H1 (cell line): ENCODE measurements around the gene CLIC1. TPM values are rescaled to one million over a fixed set of nuclear protein-coding genes. Genes with fewer than 3 reads are reported as not detected.
A peak's percentile ranks its signal among the peaks of the same experiment; 100 is the strongest.

Experiments used
- CTCF ChIA-PET: fragments of 300-600 bp; sonication (Branson Sonifier 250); formaldehyde crosslinking; loops from one replicate; lab custom pipeline; 2021; ENCODE audit not compliant: partially characterized antibody; lab: Charles Lee
- POLR2A ChIA-PET: fragments of 300-600 bp; sonication (Branson Sonifier 250); formaldehyde crosslinking; loops from one replicate; lab custom pipeline; 2021; ENCODE audit warnings: inconsistent platforms; ENCODE audit not compliant: partially characterized antibody; lab: Charles Lee
- DNase-seq, 2 experiments: peaks; one replicate each; pipeline versions ENCODE4 v3.0.0 to v3.0.0-alpha.2; 2010 to 2022; ENCODE audit warnings: low spot score in 2 of 2, low read depth in 1 of 2, mixed read lengths in 1 of 2
- FAIRE-seq: peaks from 2 replicates; lab custom pipeline; 2011; peaks lifted over from hg19 to GRCh38; lab: Jason Lieb, UNC
- H2AFZ ChIP-seq: 2 replicates; pipeline ENCODE4 v1.8.1; 2012; ENCODE audit warnings: low read length, inconsistent platforms
- H2AK5ac ChIP-seq: 2 replicates; pipeline ENCODE4 v1.6.1; 2013; ENCODE audit warnings: low read depth, low read length
- H2BK120ac ChIP-seq: replicated peaks from 2 replicates; pipeline ENCODE3; 2013; ENCODE audit warnings: low read depth, low read length, inconsistent platforms
- H2BK12ac ChIP-seq: 2 replicates; pipeline ENCODE4 v1.6.1; 2013; ENCODE audit warnings: low read depth, low read length
- H2BK15ac ChIP-seq: 2 replicates; pipeline ENCODE4 v1.6.1; 2013; ENCODE audit warnings: low read length
- H2BK20ac ChIP-seq: 2 replicates; pipeline ENCODE4 v1.6.1; 2013; ENCODE audit warnings: low read length
- H2BK5ac ChIP-seq: 2 replicates; pipeline ENCODE4 v1.6.1; 2013; ENCODE audit warnings: low read depth, low read length
- H3K14ac ChIP-seq: 2 replicates; pipeline ENCODE4 v1.6.1; 2013; ENCODE audit warnings: inconsistent platforms; ENCODE audit not compliant: insufficient read length
- H3K18ac ChIP-seq: 2 replicates; pipeline ENCODE4 v1.6.1; 2013; ENCODE audit warnings: low read length; ENCODE audit errors: extremely low read depth
- H3K23ac ChIP-seq: 2 replicates; pipeline ENCODE4 v1.6.1; 2013; ENCODE audit warnings: inconsistent platforms; ENCODE audit not compliant: insufficient read length
- H3K23me2 ChIP-seq: 2 replicates; pipeline ENCODE4 v1.6.1; 2013; ENCODE audit warnings: low read depth, low read length
- H3K27ac ChIP-seq: 2 replicates; pipeline ENCODE4 v1.6.1; 2011; ENCODE audit warnings: low read depth, low read length, inconsistent platforms
- H3K27me3 ChIP-seq, 4 experiments: replicated peaks in 1 of 4; 1 replicate in 1 of 4; 2 replicates in 3 of 4; pipeline versions ENCODE4 v1.6.1 to v1.8.1; 2011 to 2013; ENCODE audit warnings: low read length in 3 of 4, mild to moderate bottlenecking in 3 of 4, inconsistent platforms in 2 of 4, mixed read lengths in 2 of 4, moderate library complexity in 1 of 4; ENCODE audit not compliant: control insufficient read depth in 3 of 4, insufficient read depth in 3 of 4; ENCODE audit errors: extremely low read depth in 1 of 4
- H3K36me3 ChIP-seq, 4 experiments: 2 replicates each; pipeline versions ENCODE4 v1.6.1 to v1.8.1; 2011 to 2013; ENCODE audit warnings: mild to moderate bottlenecking in 4 of 4, low read length in 3 of 4, moderate library complexity in 2 of 4, control low read depth in 1 of 4, inconsistent platforms in 1 of 4; ENCODE audit not compliant: insufficient read depth in 4 of 4, control insufficient read depth in 2 of 4
- H3K4ac ChIP-seq: replicated peaks from 2 replicates; pipeline ENCODE3; 2013; ENCODE audit warnings: low read length, low read depth, mixed read lengths, inconsistent platforms; ENCODE audit not compliant: insufficient read length
- H3K4me1 ChIP-seq, 4 experiments: replicated peaks in 1 of 4; 1 replicate in 1 of 4; 2 replicates in 3 of 4; pipeline versions ENCODE4 v1.6.1 to v1.8.1; 2011 to 2013; ENCODE audit warnings: low read length in 3 of 4, inconsistent platforms in 2 of 4, mixed read lengths in 1 of 4; ENCODE audit not compliant: insufficient read depth in 4 of 4, control insufficient read depth in 3 of 4
- H3K4me2 ChIP-seq, 2 experiments: 2 replicates each; pipeline versions ENCODE4 v1.6.1 to v1.8.1; 2011 to 2013; ENCODE audit warnings: low read depth in 2 of 2, low read length in 2 of 2, control low read depth in 1 of 2, inconsistent platforms in 1 of 2, mild to moderate bottlenecking in 1 of 2; ENCODE audit not compliant: insufficient read depth in 1 of 2
- H3K4me3 ChIP-seq, 4 experiments: fragments of 200-600, 300-600 bp in 1 of 4; sonication (generic), shearing (Covaris generic), sonication (Bioruptor Twin) in 1 of 4; 2 replicates each; pipeline versions ENCODE4 v1.5.1 to v1.8.1; 2011 to 2016; ENCODE audit warnings: low read length in 4 of 4, low read depth in 3 of 4, control low read depth in 2 of 4, inconsistent platforms in 2 of 4, mild to moderate bottlenecking in 2 of 4, mixed read lengths in 1 of 4, moderate library complexity in 1 of 4; ENCODE audit not compliant: insufficient read depth in 2 of 4; ENCODE audit errors: extremely low read depth in 1 of 4
- H3K56ac ChIP-seq: replicated peaks from 2 replicates; pipeline ENCODE3; 2013; ENCODE audit warnings: low read depth, mild to moderate bottlenecking, mixed read lengths, low read length, inconsistent platforms; ENCODE audit not compliant: insufficient read length
- H3K79me1 ChIP-seq: 2 replicates; pipeline ENCODE4 v1.6.1; 2013; ENCODE audit warnings: low read depth, low read length, control low read depth
- H3K79me2 ChIP-seq, 2 experiments: 2 replicates each; pipeline versions ENCODE4 v1.6.1 to v1.8.1; 2012 to 2013; ENCODE audit warnings: low read length in 2 of 2, mild to moderate bottlenecking in 2 of 2, inconsistent platforms in 1 of 2; ENCODE audit not compliant: insufficient read depth in 2 of 2, control insufficient read depth in 1 of 2
- H3K9ac ChIP-seq, 4 experiments: replicated peaks in 1 of 4; 1 replicate in 1 of 4; 2 replicates in 3 of 4; pipeline versions ENCODE4 v1.6.1 to v1.8.1; 2011 to 2013; ENCODE audit warnings: low read depth in 3 of 4, low read length in 3 of 4, control low read depth in 2 of 4, mild to moderate bottlenecking in 2 of 4, moderate library complexity in 2 of 4, inconsistent platforms in 1 of 4; ENCODE audit errors: extremely low read depth in 1 of 4
- H3K9me3 ChIP-seq, 2 experiments: 2 replicates each; pipeline versions ENCODE4 v1.6.1 to v1.8.1; 2012 to 2013; ENCODE audit warnings: mild to moderate bottlenecking in 2 of 2, moderate library complexity in 2 of 2, control low read depth in 1 of 2, inconsistent platforms in 1 of 2, low read depth in 1 of 2, low read length in 1 of 2, mixed read lengths in 1 of 2; ENCODE audit not compliant: insufficient read depth in 2 of 2
- H4K20me1 ChIP-seq, 2 experiments: replicated peaks in 1 of 2; 2 replicates each; pipeline versions ENCODE3 to v1.8.1; 2011 to 2013; ENCODE audit warnings: inconsistent platforms in 2 of 2, low read length in 2 of 2, mild to moderate bottlenecking in 1 of 2; ENCODE audit not compliant: insufficient read depth in 2 of 2, control insufficient read depth in 1 of 2
- H4K5ac ChIP-seq: 2 replicates; pipeline ENCODE4 v1.6.1; 2013; ENCODE audit warnings: low read length, low read depth, mixed read lengths, inconsistent platforms; ENCODE audit not compliant: insufficient read length
- H4K8ac ChIP-seq: 2 replicates; pipeline ENCODE4 v1.8.0; 2013; ENCODE audit warnings: mild to moderate bottlenecking, moderate library complexity, low read length, inconsistent platforms; ENCODE audit not compliant: insufficient read depth; ENCODE audit errors: extremely low read depth
- H4K91ac ChIP-seq: replicated peaks from 2 replicates; pipeline ENCODE3; 2013; ENCODE audit warnings: low read length, mixed read lengths, inconsistent platforms; ENCODE audit not compliant: insufficient read length
- CTCF ChIP-seq, 3 experiments: IDR thresholded peaks; 1 replicate in 2 of 3; 2 replicates in 1 of 3; pipeline versions ENCODE4 v1.5.1 to v1.6.1; 2011; ENCODE audit warnings: low read length in 3 of 3, mild to moderate bottlenecking in 3 of 3, inconsistent platforms in 2 of 3, low read depth in 1 of 3, moderate library complexity in 1 of 3; ENCODE audit not compliant: insufficient read depth in 1 of 3; ENCODE audit errors: control extremely low read depth in 1 of 3
- GABPA ChIP-seq: IDR thresholded peaks from 2 replicates; pipeline ENCODE4 v1.6.1; 2011; ENCODE audit warnings: mild to moderate bottlenecking, low read length, moderate library complexity, borderline replicate concordance; ENCODE audit not compliant: insufficient read depth
- JUN ChIP-seq: IDR thresholded peaks from 2 replicates; pipeline ENCODE4 v1.6.1; 2011; ENCODE audit warnings: low read depth, mild to moderate bottlenecking, improper control_type of control experiment, low read length
- TAF1 ChIP-seq: IDR thresholded peaks from 2 replicates; pipeline ENCODE4 v1.6.1; 2011; ENCODE audit warnings: mild to moderate bottlenecking, low read depth, low read length
- TCF12 ChIP-seq: IDR thresholded peaks from 2 replicates; pipeline ENCODE4 v1.6.1; 2011; ENCODE audit warnings: low read depth, mild to moderate bottlenecking, low read length
- TEAD4 ChIP-seq: IDR thresholded peaks from 2 replicates; pipeline ENCODE4 v1.6.1; 2012; ENCODE audit warnings: low read depth, low read length, inconsistent platforms, mixed read lengths
- WGBS, 2 experiments: shearing (Covaris generic) in 1 of 2; methylation state at CpG; one replicate each; pipeline versions ENCODE4 v1.1.6 to v1.1.7; 2013 to 2015; ENCODE audit warnings: low lambda C conversion rate in 2 of 2, mixed read lengths in 2 of 2, inconsistent platforms in 1 of 2, low coverage in 1 of 2, missing lambda C conversion rate in 1 of 2; ENCODE audit not compliant: insufficient replicate concordance in 2 of 2, insufficient coverage in 1 of 2, insufficient read length in 1 of 2; ENCODE audit errors: extremely low coverage in 1 of 2, missing lambda C conversion rate in 1 of 2; 5-methylcytosine and 5-hydroxymethylcytosine counted together
- polyA plus RNA-seq, 7 experiments: library from polyadenylated mRNA; depleted of rRNA in 3 of 7; stranded (reverse) in 5 of 7; unstranded in 2 of 7; fragments of >200 nt in 5 of 7; fragments of 200-250 nt in 2 of 7; gene quantifications; 1 replicate in 5 of 7; 2 replicates in 1 of 7; 4 replicates in 1 of 7; pipeline versions ENCODE4 v1.2.1 to v1.2.3, GENCODE V29; 2011 to 2013; ENCODE audit warnings: missing spikeins in 2 of 7, mixed read lengths in 2 of 7
- total RNA-seq: library from RNA; stranded (reverse); fragmentation: NEBNext Ultra II Directional; extraction: Animal tissue kit (Norgen Biotek cat#: 25700); gene quantifications from 2 replicates; pipeline ENCODE4 v1.2.1, GENCODE V29; 2021

Gene CLIC1
- total and polyA plus RNA-seq, 2 of the 8 experiments (the other 6 are each of a cell fraction or from before 2014, with no cell fraction given): 250 to 277 TPM

GRCh38 chr6:31767096-31767645, 30.8 kb upstream of the CLIC1 start:
- no peak overlapping the region for H2AFZ ChIP-seq
- DNase-seq (no peak), FAIRE-seq (no peak)
- TF ChIP-seq GABPA (no peak), JUN (no peak), TEAD4 (no peak), CTCF (IDR thresholded peaks at IDR 0.05; ENCODE audit: control extremely low read depth in 1 of 3, insufficient read depth in 1 of 3, low read depth in 1 of 3, low read length in 3 of 3) (no peak), TCF12 (no peak), TAF1 (no peak)
- no peak overlapping the region for H3K9ac ChIP-seq
- no peaks in the 10 kb centered on the region for H3K27me3 ChIP-seq
- H2BK12ac ChIP-seq: no peak overlapping the region
- H3K14ac ChIP-seq: no peak overlapping the region
- no peak overlapping the region for H2BK120ac ChIP-seq
- H3K79me1 ChIP-seq: no peaks in the 10 kb centered on the region
- H4K91ac ChIP-seq: no peak overlapping the region
- POLR2A ChIA-PET: interaction anchor here (1.1 to 1.9 kb wide), 12 partner anchors 8 to 107 kb away, joined by 3 to 10 read pairs (median 6); partner anchors contain the start of genes C6orf47, CLIC1, DDAH2 and GPANK1
- no peak overlapping the region for H3K18ac ChIP-seq
- H4K20me1 ChIP-seq: no peaks in the 10 kb centered on the region
- CTCF ChIA-PET: interaction anchor here (0.9 to 14.4 kb wide), 7 partner anchors 8 to 156 kb away, joined by 3 to 228 read pairs (median 6); partner anchors contain the start of genes CLIC1, LY6G6C, LY6G6D and MSH5
- no peak overlapping the region; a peak in 1 of 4 replicates for H3K4me2 ChIP-seq
- 0 out of 2 replicates have a peak overlapping the region, but pooled peaks have one; percentile 72 for H2BK15ac ChIP-seq
- WGBS, 2 experiments: 93% methylated on average over 6 of the region's 6 CpGs; no CpG with 5 or more reads in 1 of the 2 experiments
- no peak overlapping the region for H2BK20ac ChIP-seq
- peaks cover 0 to 11% (median under 1%) of the 10 kb centered on the region in 4 experiments; a peak in 4 of 7 replicates for H3K4me1 ChIP-seq
- H3K79me2 ChIP-seq: no peaks in the 10 kb centered on the region
- H3K23me2 ChIP-seq: peaks cover 3% of the 10 kb centered on the region; the same call in 1 of the 2 replicates
- no peak overlapping the region for H2BK5ac ChIP-seq
- no peak overlapping the region for H2AK5ac ChIP-seq
- H3K27ac ChIP-seq: no peak overlapping the region
- no peak overlapping the region for H3K4ac ChIP-seq
- H4K5ac ChIP-seq: no peak overlapping the region
- no peak overlapping the region for H3K56ac ChIP-seq
- H3K36me3 ChIP-seq: peaks cover 0 to 6% (median 0%) of the 10 kb centered on the region in 4 experiments; a peak in 3 of 8 replicates
- no peak overlapping the region for H3K4me3 ChIP-seq
- no peak overlapping the region for H4K8ac ChIP-seq
- no peak overlapping the region for H3K23ac ChIP-seq
- no peaks in the 10 kb centered on the region for H3K9me3 ChIP-seq
